Endometrial microvascular endothelial cells (primary cell): ENCODE measurements around the gene CERS6. TPM values are rescaled to one million over a fixed set of nuclear protein-coding genes. Genes with fewer than 3 reads are reported as not detected.
"Not testable (repeated sequence)": the region's sequence is repeated elsewhere in the genome, so short reads cannot be mapped to it uniquely, and the experiment has no call there.

Experiments used
- in situ Hi-C: cut with HindIII; loops from 2 replicates; pipeline ENCODE4 v1.10.0; 2017; ENCODE audit warnings: low sequenced_read_pairs, low pct_unique_long_range_greater_than_20kb; ENCODE audit errors: inconsistent ontology term
- total RNA-seq: library from RNA; depleted of rRNA; stranded (reverse); fragments of >200 nt; gene quantifications from one replicate; pipeline ENCODE4 v1.2.3, GENCODE V29; 2015; ENCODE audit errors: inconsistent ontology term

CERS6 gene
- total RNA-seq, 1 donor from 2014 or later: 5.9 TPM

- in situ Hi-C loops: no loop called here
These were observed 189.7 kb downstream of the CERS6 start for GRCh38 chr2:168645696-168646338.

DNA sequence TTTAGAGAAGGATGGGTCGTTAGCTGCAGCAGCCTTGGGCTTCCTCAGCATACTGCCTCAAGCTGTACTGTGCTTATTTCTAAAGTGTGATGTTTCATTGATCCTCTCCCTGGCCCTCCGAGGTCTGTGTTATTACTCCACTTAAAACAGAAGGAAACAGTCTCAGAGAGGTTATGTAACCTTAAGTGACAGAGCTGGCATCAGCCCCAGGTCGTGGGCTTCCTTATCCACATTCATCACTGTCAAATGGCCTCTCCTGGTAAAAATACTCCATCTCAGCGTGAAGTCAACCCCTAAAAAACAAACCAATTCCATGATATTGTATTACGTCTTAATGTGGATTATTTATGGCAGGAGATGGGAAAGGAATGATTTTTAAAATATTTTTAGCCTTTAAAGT is 193.0 kb downstream of the CERS6 start:
- in situ Hi-C loops: no loop called here

DNA sequence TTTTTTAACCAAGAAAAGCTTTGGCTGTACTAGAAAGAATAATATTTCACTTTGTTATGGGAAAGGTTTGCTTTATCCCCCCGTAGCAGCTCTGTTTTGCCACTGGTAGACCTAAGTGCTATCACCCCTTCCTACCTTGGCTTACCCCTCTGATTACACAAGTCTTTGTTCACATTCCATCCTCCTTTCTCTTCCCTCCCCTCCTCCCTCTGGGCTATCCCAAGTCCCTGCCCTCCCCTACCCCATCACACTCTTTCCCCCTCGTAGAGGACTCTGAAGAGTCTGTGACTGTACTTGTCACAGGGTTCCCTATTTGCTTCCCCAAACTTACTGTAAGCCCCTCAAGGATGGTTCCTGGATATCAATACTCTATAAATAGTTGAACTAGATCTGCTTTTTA is 193.5 kb downstream of the CERS6 start:
- in situ Hi-C loops: no loop called here

- in situ Hi-C loops: no loop called here
These were observed 194.1 kb downstream of the CERS6 start for GRCh38 chr2:168650139-168650538.

DNA sequence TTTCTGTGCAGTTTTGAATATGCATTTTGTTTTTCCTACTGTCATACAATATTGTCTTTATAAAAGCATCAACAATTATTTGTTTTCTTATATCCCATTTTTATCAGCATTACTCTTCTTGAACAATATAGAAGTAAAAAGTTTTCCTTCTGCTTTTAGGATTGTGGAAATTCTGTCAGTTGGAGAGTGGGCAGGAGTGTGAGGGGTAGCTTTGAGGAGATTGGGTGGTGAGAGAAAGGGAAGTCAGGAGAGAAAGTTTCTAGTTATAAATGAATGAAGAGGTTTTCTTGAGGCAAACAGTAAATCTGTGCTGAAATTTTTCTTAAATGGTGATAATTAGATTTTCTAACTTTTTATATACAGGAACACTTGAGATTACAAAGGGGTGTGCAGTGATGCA is 194.7 kb downstream of the CERS6 start:
- in situ Hi-C loops: no loop called here

DNA sequence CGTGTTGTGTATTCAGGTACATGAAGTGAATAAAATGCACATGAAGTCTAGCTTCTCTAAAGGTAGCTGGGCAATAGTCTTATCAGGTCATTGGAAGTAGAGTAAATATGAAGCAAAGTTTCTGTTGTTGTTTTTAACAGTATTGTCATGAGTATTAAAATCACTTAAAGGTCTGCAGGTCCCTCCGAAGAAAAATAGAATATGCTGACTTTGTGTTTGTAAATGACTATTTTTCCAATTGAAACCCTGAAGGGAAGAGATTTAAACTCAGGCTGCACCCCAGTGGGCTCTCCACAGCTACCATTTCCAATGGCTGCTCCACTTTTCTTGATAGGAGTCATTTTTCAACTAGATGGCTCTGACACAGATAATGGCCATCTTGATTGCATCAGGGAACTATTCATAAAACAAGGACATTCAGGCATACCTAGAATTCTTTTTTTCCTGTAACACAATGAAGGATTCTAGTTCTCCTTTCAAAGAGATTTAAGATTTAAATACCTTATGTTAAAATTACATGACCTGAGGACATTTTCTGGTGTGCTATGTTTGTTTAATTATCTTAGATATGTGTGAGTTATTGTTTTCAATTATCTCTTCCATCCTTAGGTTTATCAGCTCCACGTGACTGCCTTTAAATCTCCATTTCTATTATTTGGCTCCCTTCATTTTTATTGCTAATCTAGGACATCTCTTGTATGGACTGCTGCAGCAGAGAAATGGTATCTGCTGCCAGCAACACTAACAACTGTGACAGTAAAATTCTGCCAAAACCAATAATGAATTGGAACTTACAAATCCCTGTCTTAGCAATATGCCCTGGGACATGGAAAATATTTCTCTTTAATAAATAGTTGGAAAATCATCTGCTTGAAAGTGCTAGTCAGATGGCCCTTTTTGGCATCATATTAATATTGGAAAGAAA is 197.2 kb downstream of the CERS6 start:
- in situ Hi-C loops: no loop called here

GRCh38 chr2:168654705-168655104 is 198.6 kb downstream of the CERS6 start:
- in situ Hi-C loops: no loop called here

- in situ Hi-C loops: no loop called here
These were observed 199.1 kb downstream of the CERS6 start for GRCh38 chr2:168655207-168655606.

DNA sequence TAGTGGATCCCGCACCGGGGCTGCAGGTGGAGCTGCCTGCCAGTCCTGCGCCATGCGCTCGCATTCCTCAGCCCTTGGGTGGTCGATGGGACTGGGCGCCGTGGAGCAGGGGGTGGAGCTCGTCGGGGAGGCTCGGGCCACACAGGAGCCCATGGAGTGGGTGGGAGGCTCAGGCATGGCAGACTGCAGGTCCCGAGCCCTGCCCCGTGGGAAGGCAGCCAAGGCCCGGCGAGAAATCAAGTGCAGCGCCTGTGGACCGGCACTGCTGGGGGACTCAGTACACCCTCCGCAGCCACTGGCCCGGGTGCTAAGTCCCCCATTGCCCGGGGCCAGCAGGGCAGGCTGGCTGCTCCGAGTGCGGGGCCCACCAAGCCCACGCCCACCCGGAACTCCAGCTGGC is 201.3 kb downstream of the CERS6 start:
- in situ Hi-C loops: not testable (repeated sequence)

DNA sequence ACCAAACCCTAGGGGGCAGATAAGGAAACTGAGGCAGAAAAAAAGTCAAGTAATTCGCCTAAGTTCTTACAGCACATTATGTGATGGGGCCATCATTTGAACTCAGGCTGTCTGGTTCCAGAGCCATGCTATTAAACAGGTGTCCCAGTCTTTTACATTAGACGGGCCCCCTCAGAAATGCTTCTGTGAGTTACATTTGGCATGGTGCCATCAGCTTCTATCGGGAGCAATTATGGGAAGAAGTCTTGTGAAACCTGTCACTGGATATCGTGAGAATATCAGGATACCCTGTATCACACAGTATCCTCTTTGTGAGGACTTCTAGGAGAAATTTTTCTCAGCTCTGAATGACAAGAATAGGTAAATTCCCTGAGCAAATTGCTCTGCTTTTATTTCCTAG is 202.6 kb downstream of the CERS6 start:
- in situ Hi-C loops: no loop called here

DNA sequence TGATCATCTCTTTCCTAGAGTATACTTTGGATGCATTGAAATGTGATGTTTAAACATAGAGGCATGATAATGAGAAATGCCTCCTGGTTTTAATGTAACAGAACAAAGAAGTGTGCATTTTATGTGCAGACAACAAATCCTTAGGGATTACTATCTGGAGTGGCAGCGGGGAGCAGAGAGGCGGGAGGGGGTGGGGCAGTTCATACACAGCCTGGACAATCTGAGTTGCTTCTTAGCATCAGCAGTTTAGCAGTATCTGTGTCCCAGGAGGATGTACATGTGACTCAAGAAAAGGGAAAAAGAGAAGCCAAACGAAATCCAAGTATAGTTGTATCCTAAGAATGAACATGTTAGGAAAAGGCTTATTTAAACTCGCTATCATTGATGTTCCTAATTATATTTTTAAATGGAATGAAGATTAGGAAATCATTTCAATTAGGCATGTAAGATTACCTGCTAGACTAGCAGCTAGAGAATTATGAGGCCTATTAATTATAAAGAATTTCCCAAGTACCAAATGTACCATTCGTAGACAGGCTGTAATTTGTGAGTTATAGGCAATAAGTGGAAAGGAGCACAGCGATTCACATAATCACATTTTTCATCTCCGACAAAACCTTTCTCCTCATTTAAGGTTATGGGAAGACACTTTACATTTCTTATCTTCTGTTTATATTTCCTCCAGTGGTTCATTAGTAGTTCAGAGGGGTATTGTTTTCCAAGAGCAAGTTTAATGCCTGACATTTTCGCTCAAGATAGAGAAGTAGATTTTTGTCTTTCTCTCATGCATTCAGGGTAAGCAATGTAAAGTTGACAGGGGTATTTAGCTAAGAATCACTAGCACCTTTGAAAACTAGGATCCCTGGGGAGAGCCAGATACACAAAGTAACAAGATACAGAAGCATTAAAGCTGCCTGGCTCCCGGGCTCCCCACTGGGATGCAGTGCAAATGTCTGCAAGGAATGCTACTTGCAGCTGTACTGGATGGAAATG is 205.1 kb downstream of the CERS6 start:
- in situ Hi-C loops: no loop called here

DNA sequence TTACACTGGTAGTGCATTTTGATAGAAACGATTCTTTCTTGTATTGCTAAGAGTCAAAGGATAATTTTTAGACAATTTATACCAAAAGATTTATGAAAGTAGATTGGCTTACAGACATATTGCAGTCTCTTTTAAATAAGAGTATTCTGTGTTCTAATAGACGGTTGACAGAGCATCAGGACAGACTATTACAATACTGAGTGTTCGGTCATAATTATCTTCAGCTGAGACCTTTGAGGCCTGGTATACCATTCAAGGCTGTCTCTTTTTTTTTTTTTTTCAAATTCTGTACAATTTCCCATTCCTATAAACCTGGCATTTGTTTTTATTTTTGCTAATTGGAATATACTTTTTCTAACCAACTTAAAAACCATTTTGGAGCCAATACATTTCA is 205.8 kb downstream of the CERS6 start:
- in situ Hi-C loops: no loop called here

DNA sequence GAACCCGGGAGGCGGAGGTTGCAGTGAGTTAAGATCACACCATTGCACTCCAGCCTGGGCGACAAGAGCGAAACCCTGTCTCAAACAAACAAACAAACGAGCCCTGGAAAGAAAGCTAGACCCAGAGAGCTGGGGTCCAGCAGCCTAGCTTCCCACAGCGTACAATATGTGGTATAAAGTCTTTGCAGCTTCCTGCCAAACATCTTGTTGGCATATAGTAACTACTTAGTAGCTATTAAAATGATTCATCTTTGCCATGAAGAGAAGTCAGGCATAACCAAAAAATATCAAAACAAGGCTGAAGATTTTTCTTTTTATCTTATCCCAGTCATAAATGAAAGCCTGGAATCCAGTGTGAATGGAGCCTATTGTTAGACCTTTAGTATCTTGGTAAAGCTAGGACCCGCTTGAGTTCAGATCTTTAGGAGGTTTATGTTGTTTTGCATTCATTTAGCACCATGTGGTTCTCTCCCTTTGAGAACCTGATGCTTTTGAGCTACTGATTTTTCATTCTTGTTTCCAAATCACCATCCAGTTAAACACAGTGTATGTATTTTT is 206.7 kb downstream of the CERS6 start:
- in situ Hi-C loops: no loop called here

DNA sequence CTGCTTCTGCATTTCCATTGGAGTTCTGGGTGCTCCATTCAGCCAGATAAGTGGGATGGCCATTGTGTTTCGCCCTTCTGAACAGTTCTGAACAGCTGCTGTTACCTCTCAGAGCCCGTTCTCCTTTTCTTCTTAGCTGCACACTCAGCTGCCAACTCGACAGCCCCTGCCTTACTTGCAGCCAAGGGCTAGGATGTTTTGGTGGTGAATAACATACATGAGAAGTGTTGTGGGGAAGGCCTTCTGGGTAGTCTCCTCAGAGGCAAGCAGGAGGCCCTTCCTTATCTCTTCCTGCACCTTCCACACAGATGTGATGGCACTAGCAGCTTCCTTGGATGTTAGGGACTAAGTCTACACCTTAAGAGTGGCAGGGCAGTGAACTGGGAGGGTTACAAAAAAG is 207.9 kb downstream of the CERS6 start:
- in situ Hi-C loops: no loop called here

DNA sequence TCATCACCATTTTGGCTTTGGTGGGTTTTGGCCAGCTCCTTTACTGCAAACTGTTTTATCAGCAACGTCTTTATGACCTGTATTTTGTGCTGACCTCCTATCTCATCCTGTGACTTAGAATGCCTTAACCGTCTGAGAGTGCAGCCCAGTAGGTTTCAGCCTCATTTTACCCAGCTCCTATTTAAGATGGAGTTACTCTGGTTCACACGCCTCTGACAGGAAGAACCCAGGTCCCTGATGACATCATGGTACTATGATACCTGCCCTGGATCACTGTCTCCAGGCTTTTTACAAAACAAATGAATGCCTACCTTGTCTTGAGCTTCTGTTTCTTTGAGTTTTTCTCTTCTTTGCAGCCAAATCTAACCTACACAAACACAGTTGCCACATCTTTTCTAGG is 208.6 kb downstream of the CERS6 start:
- in situ Hi-C loops: not testable (repeated sequence)

DNA sequence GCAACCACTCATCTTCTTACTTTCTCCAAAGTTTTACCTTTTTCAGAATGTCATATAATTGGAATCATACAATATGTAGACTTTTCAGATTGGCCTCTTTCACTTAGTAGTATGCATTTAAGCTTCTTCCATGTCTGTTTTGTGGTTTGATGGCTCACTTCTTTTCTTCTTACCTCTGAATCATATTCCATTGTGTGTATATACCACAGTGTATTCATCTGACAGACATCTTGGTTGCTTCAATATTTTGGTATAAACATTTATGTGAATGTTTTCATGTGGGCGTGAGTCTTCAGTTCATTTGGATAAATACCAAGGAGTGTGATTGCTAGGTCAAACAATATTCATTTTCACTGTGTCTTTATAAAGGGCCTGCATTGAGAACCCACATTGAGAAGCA is 210.3 kb downstream of the CERS6 start:
- in situ Hi-C loops: no loop called here

GRCh38 chr2:168667156-168667555 is 211.1 kb downstream of the CERS6 start:
- in situ Hi-C loops: no loop called here

- in situ Hi-C loops: no loop called here
These were observed 213.1 kb downstream of the CERS6 start for GRCh38 chr2:168669151-168669550.

GRCh38 chr2:168670478-168670877 is 214.4 kb downstream of the CERS6 start:
- in situ Hi-C loops: no loop called here
